ENCODE data around the gene PRMT9.

The PRMT9 gene

DNA sequence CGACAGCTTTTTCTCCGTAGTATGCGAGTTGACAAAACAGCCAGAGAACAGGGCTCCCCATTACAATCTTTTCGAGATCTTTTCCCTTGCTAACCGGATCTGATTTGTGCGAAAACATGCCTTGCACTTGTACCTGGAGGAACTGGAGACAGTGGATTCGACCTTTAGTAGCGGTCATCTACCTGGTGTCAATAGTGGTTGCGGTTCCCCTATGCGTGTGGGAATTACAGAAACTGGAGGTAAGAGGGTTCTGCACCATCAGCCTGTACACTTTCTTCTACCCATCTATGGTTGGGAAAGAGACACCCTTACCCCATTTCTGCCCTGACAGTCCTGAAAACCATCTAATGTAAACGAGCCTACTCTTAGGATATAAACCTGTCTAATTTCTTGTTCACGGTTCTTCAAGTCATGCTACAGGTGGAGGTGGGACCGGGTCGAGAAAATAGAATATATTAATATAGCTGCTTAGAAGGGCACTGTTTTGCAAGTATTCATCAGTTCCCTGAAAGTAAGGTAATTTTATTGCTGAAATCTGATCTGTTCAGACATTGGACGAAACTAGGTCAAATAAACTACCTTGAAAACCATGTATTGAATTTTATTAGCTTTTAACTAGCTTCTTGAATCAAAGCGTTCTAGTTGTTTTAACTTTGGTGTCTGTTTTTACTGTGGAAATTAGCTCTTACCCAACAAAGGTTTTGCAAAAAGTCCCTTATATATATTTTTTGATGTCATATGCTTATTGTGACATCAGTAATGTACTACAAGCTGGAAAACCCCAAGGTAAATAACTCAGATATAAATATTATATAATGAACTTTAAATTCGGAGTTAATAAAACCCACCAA lies 65.9 kb downstream of the PRMT9 start (continued):
- 0 out of 2 replicates have a peak, but pooled peaks have one; percentile 3 for TF ChIP-seq ZXDB (tag by site-specific recombination; IDR thresholded peaks at IDR 0.05)
- TF ChIP-seq, protein P1, sequence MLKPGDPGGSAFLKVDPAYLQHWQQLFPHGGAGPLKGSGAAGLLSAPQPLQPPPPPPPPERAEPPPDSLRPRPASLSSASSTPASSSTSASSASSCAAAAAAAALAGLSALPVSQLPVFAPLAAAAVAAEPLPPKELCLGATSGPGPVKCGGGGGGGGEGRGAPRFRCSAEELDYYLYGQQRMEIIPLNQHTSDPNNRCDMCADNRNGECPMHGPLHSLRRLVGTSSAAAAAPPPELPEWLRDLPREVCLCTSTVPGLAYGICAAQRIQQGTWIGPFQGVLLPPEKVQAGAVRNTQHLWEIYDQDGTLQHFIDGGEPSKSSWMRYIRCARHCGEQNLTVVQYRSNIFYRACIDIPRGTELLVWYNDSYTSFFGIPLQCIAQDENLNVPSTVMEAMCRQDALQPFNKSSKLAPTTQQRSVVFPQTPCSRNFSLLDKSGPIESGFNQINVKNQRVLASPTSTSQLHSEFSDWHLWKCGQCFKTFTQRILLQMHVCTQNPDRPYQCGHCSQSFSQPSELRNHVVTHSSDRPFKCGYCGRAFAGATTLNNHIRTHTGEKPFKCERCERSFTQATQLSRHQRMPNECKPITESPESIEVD (tag by site-specific recombination; IDR thresholded peaks at IDR 0.05) = peak; percentile 64
- no peak for TF ChIP-seq SP2 (tag by site-specific recombination; IDR thresholded peaks at IDR 0.05)

DNA sequence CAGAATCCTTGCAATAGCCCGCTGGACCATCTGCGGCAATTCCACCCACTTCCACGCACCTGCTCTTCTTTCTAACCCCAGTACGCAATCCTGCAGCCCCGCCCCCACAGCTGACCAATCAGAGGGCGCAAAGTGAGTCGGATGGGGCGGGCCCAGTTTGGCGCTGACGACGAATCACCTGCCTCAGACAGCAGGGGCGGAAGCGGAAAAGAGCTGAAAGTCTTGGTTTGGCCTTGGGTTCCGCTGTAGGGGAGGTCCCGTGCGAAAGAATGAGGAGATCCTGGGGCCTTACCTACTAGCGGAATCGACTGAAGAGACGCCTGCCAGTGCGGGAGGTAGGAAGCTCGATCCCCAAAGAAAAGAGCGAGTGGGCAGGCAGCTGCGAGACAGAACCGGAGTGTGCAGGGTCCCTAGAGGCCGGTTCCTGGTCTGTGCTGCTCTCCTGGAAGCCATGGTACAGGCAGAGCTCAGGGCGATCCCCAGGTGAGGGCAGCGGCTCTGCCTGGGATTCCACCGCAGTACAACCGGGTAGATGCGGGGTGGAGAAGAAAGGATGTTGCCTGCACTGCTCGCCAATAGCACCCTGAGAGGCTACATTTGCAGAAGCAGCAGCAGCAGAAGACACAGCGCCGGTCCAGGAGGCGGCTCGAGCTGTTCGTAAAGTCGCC lies 66.7 kb downstream of the PRMT9 start, which contains the start of gene TMEM184C:
TMEM184C (plus strand) TSS at position 225 of the 668 bp plus-strand sequence. CDS start 560 bp downstream, outside the sequence.
- Histone ChIP-seq H3K27ac (ENCODE audit: extremely low read depth, low read depth, low read length) (peak within 1 kb of the TSS; percentile 67), H3K4me3 (ENCODE audit: low read depth, low read length) (peak within 1 kb of the TSS; percentile 65), H3K36me3 (ENCODE audit: control insufficient read depth in 2 of 2, insufficient read depth in 1 of 2, low read length in 2 of 2) (peaks cover 0 to 6% of the 10 kb centered on the region in 2 experiments; a peak in 2 of 3 replicates), H3K9me3 (ENCODE audit: control insufficient read depth, insufficient read depth, low read depth, low read length) (no peaks in the 10 kb centered on the region), H3K4me1 (ENCODE audit: control insufficient read depth, insufficient read depth, low read length) (peaks cover 3% of the 10 kb centered on the region; the same call in 1 of the 2 replicates)
- POLR2A ChIA-PET = interaction anchor here (0.5 to 1.9 kb wide), 8 partner anchors 12 to 365 kb away, joined by 3 to 19 read pairs (median 6); partner anchors contain the start of genes ARHGAP10 and PRMT9
- CTCF ChIA-PET = interaction anchor here (0.6 to 2.8 kb wide), 6 partner anchors 9 to 518 kb away, joined by 3 to 19 read pairs (median 4); no protein-coding TSS in a partner anchor
- TF ChIP-seq ZBTB48 (tag by site-specific recombination; IDR thresholded peaks at IDR 0.05) (peak; percentile 68; the same call in 1 of the 2 replicates), EGR2 (tag by site-specific recombination; IDR thresholded peaks at IDR 0.05; ENCODE audit: low read depth) (0 out of 2 replicates have a peak, but pooled peaks have one; percentile 41), ZNF501 (tag by site-specific recombination; IDR thresholded peaks at IDR 0.05) (peak; percentile 58; the same call in 1 of the 2 replicates), ZNF426 (tag by site-specific recombination; IDR thresholded peaks at IDR 0.05) (no peak), KLF10 (tag by site-specific recombination; IDR thresholded peaks at IDR 0.05) (peak; percentile 93), ZNF2 (tag by site-specific recombination; IDR thresholded peaks at IDR 0.05) (0 out of 2 replicates have a peak, but pooled peaks have one; percentile 12), ZNF140 (tag by site-specific recombination; IDR thresholded peaks at IDR 0.05) (peak; percentile 93), KLF9 (tag by site-specific recombination; IDR thresholded peaks at IDR 0.05; ENCODE audit: low read depth) (peak; percentile 61), SP3 (tag by site-specific recombination; IDR thresholded peaks at IDR 0.05) (peak; percentile 79), MZF1 (tag by site-specific recombination; IDR thresholded peaks at IDR 0.05; ENCODE audit: borderline replicate concordance) (0 out of 2 replicates have a peak, but pooled peaks have one; percentile 32), PRDM10 (tag by site-specific recombination; IDR thresholded peaks at IDR 0.05) (peak; percentile 85), ZNF561 (tag by site-specific recombination; IDR thresholded peaks at IDR 0.05; ENCODE audit: borderline replicate concordance) (no peak; the same call in 1 of the 2 replicates), ZNF837 (tag by site-specific recombination; IDR thresholded peaks at IDR 0.05) (no peak), SP2 (tag by site-specific recombination; IDR thresholded peaks at IDR 0.05) (peak; percentile 95), ZNF266 (tag by site-specific recombination; IDR thresholded peaks at IDR 0.05; ENCODE audit: low read depth) (no peak), ZFHX2 (tag by site-specific recombination; conservative IDR thresholded peaks at IDR 0.05) (peak; percentile 34; the same call in 1 of the 2 replicates), KLF16 (tag by site-specific recombination; IDR thresholded peaks at IDR 0.05) (0 out of 2 replicates have a peak, but pooled peaks have one; percentile 29), ZNF10 (tag by site-specific recombination; IDR thresholded peaks at IDR 0.05) (no peak), ZNF510 (tag by site-specific recombination; IDR thresholded peaks at IDR 0.05; ENCODE audit: insufficient replicate concordance) (no peak), ZBTB17 (tag by site-specific recombination; IDR thresholded peaks at IDR 0.05) (peak; percentile 90)
- TF ChIP-seq, protein P2, sequence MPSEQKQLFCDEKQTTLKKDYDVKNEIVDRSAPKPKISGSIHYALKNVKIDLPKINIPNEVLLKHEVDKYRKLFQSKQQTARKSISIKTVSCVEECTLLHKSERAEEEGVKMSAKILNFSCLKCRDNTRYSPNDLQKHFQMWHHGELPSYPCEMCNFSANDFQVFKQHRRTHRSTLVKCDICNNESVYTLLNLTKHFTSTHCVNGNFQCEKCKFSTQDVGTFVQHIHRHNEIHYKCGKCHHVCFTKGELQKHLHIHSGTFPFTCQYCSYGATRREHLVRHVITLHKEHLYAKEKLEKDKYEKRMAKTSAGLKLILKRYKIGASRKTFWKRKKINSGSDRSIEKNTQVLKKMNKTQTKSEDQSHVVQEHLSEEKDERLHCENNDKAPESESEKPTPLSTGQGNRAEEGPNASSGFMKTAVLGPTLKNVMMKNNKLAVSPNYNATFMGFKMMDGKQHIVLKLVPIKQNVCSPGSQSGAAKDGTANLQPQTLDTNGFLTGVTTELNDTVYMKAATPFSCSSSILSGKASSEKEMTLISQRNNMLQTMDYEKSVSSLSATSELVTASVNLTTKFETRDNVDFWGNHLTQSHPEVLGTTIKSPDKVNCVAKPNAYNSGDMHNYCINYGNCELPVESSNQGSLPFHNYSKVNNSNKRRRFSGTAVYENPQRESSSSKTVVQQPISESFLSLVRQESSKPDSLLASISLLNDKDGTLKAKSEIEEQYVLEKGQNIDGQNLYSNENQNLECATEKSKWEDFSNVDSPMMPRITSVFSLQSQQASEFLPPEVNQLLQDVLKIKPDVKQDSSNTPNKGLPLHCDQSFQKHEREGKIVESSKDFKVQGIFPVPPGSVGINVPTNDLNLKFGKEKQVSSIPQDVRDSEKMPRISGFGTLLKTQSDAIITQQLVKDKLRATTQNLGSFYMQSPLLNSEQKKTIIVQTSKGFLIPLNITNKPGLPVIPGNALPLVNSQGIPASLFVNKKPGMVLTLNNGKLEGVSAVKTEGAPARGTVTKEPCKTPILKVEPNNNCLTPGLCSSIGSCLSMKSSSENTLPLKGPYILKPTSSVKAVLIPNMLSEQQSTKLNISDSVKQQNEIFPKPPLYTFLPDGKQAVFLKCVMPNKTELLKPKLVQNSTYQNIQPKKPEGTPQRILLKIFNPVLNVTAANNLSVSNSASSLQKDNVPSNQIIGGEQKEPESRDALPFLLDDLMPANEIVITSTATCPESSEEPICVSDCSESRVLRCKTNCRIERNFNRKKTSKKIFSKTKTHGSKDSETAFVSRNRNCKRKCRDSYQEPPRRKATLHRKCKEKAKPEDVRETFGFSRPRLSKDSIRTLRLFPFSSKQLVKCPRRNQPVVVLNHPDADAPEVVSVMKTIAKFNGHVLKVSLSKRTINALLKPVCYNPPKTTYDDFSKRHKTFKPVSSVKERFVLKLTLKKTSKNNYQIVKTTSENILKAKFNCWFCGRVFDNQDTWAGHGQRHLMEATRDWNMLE (tag by site-specific recombination; conservative IDR thresholded peaks at IDR 0.05; ENCODE audit: low read depth) = peak; percentile 87
